ENCODE data around the gene TMEM139.
A peak's percentile ranks its signal among the peaks of the same experiment; 100 is the strongest.

TMEM139 gene

GRCh38 chr7:143304938-143305337 is 20.2 kb downstream of the TMEM139 start:
- Histone ChIP-seq H3K27me3 (ENCODE audit: low read depth, low read length) (no peaks in the 10 kb centered on the region), H3K4me3 (ENCODE audit: low read length) (no peak overlapping the region), H3K9me3 (ENCODE audit: insufficient read depth, low read length) (no peaks in the 10 kb centered on the region), H2AFZ (ENCODE audit: low read depth, low read length) (no peak overlapping the region), H3K4me2 (ENCODE audit: low read length) (no peak overlapping the region), H3K4me1 (ENCODE audit: low read length) (peaks cover 7% of the 10 kb centered on the region), H3K36me3 (replicated peaks; ENCODE audit: low read depth, low read length) (peaks cover 81% of the 10 kb centered on the region), H3K9ac (ENCODE audit: low read length) (no peak overlapping the region), H3K79me2 (ENCODE audit: low read length) (no peaks in the 10 kb centered on the region), H3K27ac (ENCODE audit: low read length) (no peak overlapping the region), H4K20me1 (ENCODE audit: insufficient read depth, low read length) (peaks cover 5% of the 10 kb centered on the region; the same call in 1 of the 2 replicates)
- TF ChIP-seq EZH2phosphoT487 (IDR thresholded peaks at IDR 0.05; ENCODE audit: low read depth) (no peak), CTCF (IDR thresholded peaks at IDR 0.05; ENCODE audit: low read depth, low read length) (no peak)

- H3K4me3 ChIP-seq (ENCODE audit: low read length) = no peak overlapping the region
- H3K9ac ChIP-seq (ENCODE audit: low read length) = no peak overlapping the region
- peaks cover 75% of the 10 kb centered on the region for H3K36me3 ChIP-seq (replicated peaks; ENCODE audit: low read depth, low read length)
- no peak overlapping the region for H3K4me2 ChIP-seq (ENCODE audit: low read length)
- H3K4me1 ChIP-seq (ENCODE audit: low read length) = peaks cover 7% of the 10 kb centered on the region
- H3K9me3 ChIP-seq (ENCODE audit: insufficient read depth, low read length) = no peaks in the 10 kb centered on the region
- no peaks in the 10 kb centered on the region for H3K27me3 ChIP-seq (ENCODE audit: low read depth, low read length)
- no peaks in the 10 kb centered on the region for H3K79me2 ChIP-seq (ENCODE audit: low read length)
- H4K20me1 ChIP-seq (ENCODE audit: insufficient read depth, low read length) = peaks cover 5% of the 10 kb centered on the region; the same call in 1 of the 2 replicates
- no peak for TF ChIP-seq EZH2phosphoT487 (IDR thresholded peaks at IDR 0.05; ENCODE audit: low read depth)
- TF ChIP-seq CTCF (IDR thresholded peaks at IDR 0.05; ENCODE audit: low read depth, low read length) = peak; percentile 75
- no peak overlapping the region for H2AFZ ChIP-seq (ENCODE audit: low read depth, low read length)
- no peak overlapping the region for H3K27ac ChIP-seq (ENCODE audit: low read length)
These were observed 20.8 kb downstream of the TMEM139 start for GRCh38 chr7:143305423-143306070.

GRCh38 chr7:143308632-143309031 is 23.9 kb downstream of the TMEM139 start:
- H3K27me3 ChIP-seq (ENCODE audit: low read depth, low read length) = no peaks in the 10 kb centered on the region

GRCh38 chr7:143314127-143314526 is 29.4 kb downstream of the TMEM139 start:
- Histone ChIP-seq H3K27ac (ENCODE audit: low read length) (no peak overlapping the region), H3K4me2 (ENCODE audit: low read length) (no peak overlapping the region), H3K9ac (ENCODE audit: low read length) (no peak overlapping the region), H2AFZ (ENCODE audit: low read depth, low read length) (no peak overlapping the region), H3K36me3 (replicated peaks; ENCODE audit: low read depth, low read length) (peaks cover 8% of the 10 kb centered on the region), H4K20me1 (ENCODE audit: insufficient read depth, low read length) (no peaks in the 10 kb centered on the region), H3K27me3 (ENCODE audit: low read depth, low read length) (0 out of 2 replicates have a peak, but pooled peaks cover 4% of the 10 kb centered on the region), H3K4me1 (ENCODE audit: low read length) (peaks cover 20% of the 10 kb centered on the region), H3K79me2 (ENCODE audit: low read length) (no peaks in the 10 kb centered on the region), H3K9me3 (ENCODE audit: insufficient read depth, low read length) (no peaks in the 10 kb centered on the region), H3K4me3 (ENCODE audit: low read length) (no peak overlapping the region)
- TF ChIP-seq CTCF (IDR thresholded peaks at IDR 0.05; ENCODE audit: low read depth, low read length) (no peak), EZH2phosphoT487 (IDR thresholded peaks at IDR 0.05; ENCODE audit: low read depth) (no peak)

More at GRCh38 chr7:143308632-143309031, 23.9 kb downstream of the TMEM139 start:
- Histone ChIP-seq H3K36me3 (replicated peaks; ENCODE audit: low read depth, low read length) (peaks cover 53% of the 10 kb centered on the region), H3K79me2 (ENCODE audit: low read length) (no peaks in the 10 kb centered on the region), H3K4me1 (ENCODE audit: low read length) (peaks cover 7% of the 10 kb centered on the region), H4K20me1 (ENCODE audit: insufficient read depth, low read length) (peaks cover 5% of the 10 kb centered on the region; the same call in 1 of the 2 replicates), H2AFZ (ENCODE audit: low read depth, low read length) (no peak overlapping the region), H3K4me2 (ENCODE audit: low read length) (no peak overlapping the region), H3K27ac (ENCODE audit: low read length) (no peak overlapping the region), H3K9ac (ENCODE audit: low read length) (no peak overlapping the region), H3K9me3 (ENCODE audit: insufficient read depth, low read length) (no peaks in the 10 kb centered on the region), H3K4me3 (ENCODE audit: low read length) (no peak overlapping the region)
- no peak for TF ChIP-seq EZH2phosphoT487 (IDR thresholded peaks at IDR 0.05; ENCODE audit: low read depth)
- TF ChIP-seq CTCF (IDR thresholded peaks at IDR 0.05; ENCODE audit: low read depth, low read length) = no peak

All from OCI-LY3 (cell line).